ENCODE data around the gene COMMD2.
A peak's percentile ranks its signal among the peaks of the same experiment; 100 is the strongest.

The COMMD2 gene

DNA sequence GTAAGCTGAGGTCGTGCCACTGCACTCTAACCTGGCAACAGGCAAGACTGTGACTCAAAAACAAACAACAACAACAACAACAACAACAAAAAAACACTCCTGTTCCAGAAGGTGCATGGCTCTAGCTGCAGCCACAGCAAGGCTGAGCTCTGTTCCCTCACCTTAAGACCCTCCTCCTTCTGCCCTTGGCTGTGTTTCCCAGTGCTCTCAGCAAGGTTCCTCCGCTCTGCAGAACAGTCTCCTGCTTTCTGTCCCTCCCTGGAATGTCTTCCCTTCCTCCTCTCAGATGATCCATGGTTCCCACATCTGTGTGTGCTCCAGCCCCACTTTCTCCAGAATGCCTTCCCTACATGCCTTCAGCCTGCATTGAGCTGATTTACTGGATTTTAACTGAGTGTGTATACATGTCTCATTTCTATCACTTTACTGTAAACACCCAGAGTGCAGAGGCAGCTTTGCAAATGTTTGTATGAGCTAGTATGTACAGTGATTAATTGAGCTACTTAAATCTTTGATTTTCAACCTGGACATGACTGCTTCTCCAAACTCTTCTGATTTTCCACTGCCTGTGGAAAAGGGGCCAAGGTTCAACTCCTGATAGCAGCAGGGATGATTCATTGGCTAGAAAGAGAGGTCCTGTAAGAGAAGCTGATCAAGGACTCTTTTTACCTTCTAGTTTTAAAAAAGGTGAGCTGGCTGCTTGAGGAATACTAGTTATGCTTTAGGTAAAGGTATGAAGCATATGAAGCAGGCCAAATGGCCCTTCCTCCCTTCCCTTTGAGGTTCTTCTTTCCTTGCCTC is 25.3 kb upstream of the COMMD2 start:
- Histone ChIP-seq H3K18ac (ENCODE audit: low read length) (no peak overlapping the region), H3K27ac (ENCODE audit: low read depth, low read length) (no peak overlapping the region), H3K4ac (ENCODE audit: low read depth, low read length) (no peak overlapping the region), H3K9me3 (ENCODE audit: insufficient read depth, low read depth, low read length) (no peaks in the 10 kb centered on the region), H3K4me2 (ENCODE audit: low read length) (no peak overlapping the region), H2AFZ (ENCODE audit: insufficient read depth, low read length, poor library complexity) (no peak overlapping the region), H3K36me3 (ENCODE audit: control insufficient read depth in 1 of 2, insufficient read depth in 2 of 2, low read length in 2 of 2) (no peaks in the 10 kb centered on the region), H3K27me3 (ENCODE audit: insufficient read depth, low read length) (no peaks in the 10 kb centered on the region), H2BK120ac (ENCODE audit: insufficient read depth, low read length, poor library complexity) (no peak overlapping the region), H3K79me2 (ENCODE audit: control insufficient read depth, insufficient read depth, low read length, poor library complexity) (no peaks in the 10 kb centered on the region), H2AK5ac (ENCODE audit: low read length) (no peak overlapping the region), H3K23ac (ENCODE audit: low read length) (no peak overlapping the region), H2BK5ac (ENCODE audit: low read depth, low read length, poor library complexity) (no peak overlapping the region), H2BK12ac (ENCODE audit: low read length) (no peak overlapping the region), H3K9ac (ENCODE audit: low read length) (no peak overlapping the region), H3K4me1 (ENCODE audit: control insufficient read depth in 1 of 2, insufficient read depth in 2 of 2, low read length in 2 of 2) (peaks cover 3 to 6% of the 10 kb centered on the region in 2 experiments), H4K91ac (ENCODE audit: low read depth, low read length) (no peak overlapping the region), H3K14ac (ENCODE audit: low read length) (no peak overlapping the region), H4K8ac (ENCODE audit: low read depth, low read length) (no peak overlapping the region), H4K12ac (ENCODE audit: low read depth, low read length) (no peak overlapping the region), H3K4me3 (ENCODE audit: low read depth, low read length) (no peak overlapping the region), H3K79me1 (ENCODE audit: low read length) (no peaks in the 10 kb centered on the region)
- DNase-seq: no peak
- WGBS (ENCODE audit: extremely low coverage, insufficient coverage, insufficient read length): no CpG with 5 or more reads among the region's 2 CpGs

DNA sequence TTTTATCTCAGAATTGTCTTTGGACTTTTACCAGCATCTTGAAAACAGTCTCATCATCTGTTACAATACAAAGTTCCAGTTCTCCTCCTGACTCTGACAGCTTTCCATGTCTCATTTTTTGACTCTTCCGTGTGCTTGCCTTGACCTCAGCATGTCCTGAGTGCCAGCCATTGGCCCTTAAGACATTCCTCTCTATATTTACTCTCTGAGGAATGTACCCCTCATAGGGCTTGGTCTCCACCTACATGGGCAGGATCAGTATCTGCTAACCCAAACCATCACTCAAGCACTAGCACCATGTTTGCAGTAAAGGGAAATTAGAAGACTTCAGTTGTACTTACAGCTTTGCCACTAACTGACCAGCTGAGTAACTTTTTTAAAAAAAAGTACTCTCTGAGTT is 23.9 kb upstream of the COMMD2 start:
- Histone ChIP-seq H3K14ac (ENCODE audit: low read length) (no peak overlapping the region), H2AFZ (ENCODE audit: insufficient read depth, low read length, poor library complexity) (no peak overlapping the region), H3K79me1 (ENCODE audit: low read length) (no peaks in the 10 kb centered on the region), H3K4me3 (ENCODE audit: low read depth, low read length) (no peak overlapping the region), H2BK5ac (ENCODE audit: low read depth, low read length, poor library complexity) (no peak overlapping the region), H4K8ac (ENCODE audit: low read depth, low read length) (no peak overlapping the region), H3K9ac (ENCODE audit: low read length) (no peak overlapping the region), H3K23ac (ENCODE audit: low read length) (no peak overlapping the region), H3K4me2 (ENCODE audit: low read length) (no peak overlapping the region), H4K91ac (ENCODE audit: low read depth, low read length) (no peak overlapping the region), H3K9me3 (ENCODE audit: insufficient read depth, low read depth, low read length) (no peaks in the 10 kb centered on the region), H3K27me3 (ENCODE audit: insufficient read depth, low read length) (no peaks in the 10 kb centered on the region), H3K27ac (ENCODE audit: low read depth, low read length) (no peak overlapping the region), H3K36me3 (ENCODE audit: control insufficient read depth in 1 of 2, insufficient read depth in 2 of 2, low read length in 2 of 2) (no peaks in the 10 kb centered on the region), H2BK120ac (ENCODE audit: insufficient read depth, low read length, poor library complexity) (no peak overlapping the region), H3K4me1 (ENCODE audit: control insufficient read depth in 1 of 2, insufficient read depth in 2 of 2, low read length in 2 of 2) (peaks cover 5 to 8% of the 10 kb centered on the region in 2 experiments), H2AK5ac (ENCODE audit: low read length) (no peak overlapping the region), H3K18ac (ENCODE audit: low read length) (no peak overlapping the region), H3K79me2 (ENCODE audit: control insufficient read depth, insufficient read depth, low read length, poor library complexity) (no peaks in the 10 kb centered on the region), H2BK12ac (ENCODE audit: low read length) (no peak overlapping the region), H4K12ac (ENCODE audit: low read depth, low read length) (no peak overlapping the region), H3K4ac (ENCODE audit: low read depth, low read length) (no peak overlapping the region)
- DNase-seq: no peak
- no CpG with 5 or more reads among the region's 1 CpG for WGBS (ENCODE audit: extremely low coverage, insufficient coverage, insufficient read length)

DNA sequence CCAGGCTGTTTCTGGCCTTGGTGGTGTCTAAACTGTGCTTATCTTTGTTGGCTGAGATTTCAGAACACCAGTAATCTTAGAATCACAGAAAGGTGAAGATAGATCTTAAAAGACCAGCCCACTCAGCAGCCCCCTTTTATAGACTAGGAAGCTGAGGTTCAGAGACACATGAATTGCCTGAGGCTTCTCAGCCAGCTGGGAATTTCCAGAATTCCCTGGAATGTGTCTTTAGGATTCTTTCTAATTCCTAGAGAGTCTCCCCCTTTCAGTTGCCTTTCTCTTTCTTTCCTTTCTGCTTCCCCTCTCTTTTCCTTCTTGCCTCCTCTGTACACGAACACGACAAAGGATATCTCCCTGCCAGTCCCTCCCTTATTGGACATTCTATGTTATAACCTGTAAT is 20.6 kb upstream of the COMMD2 start:
- Histone ChIP-seq H4K91ac (ENCODE audit: low read depth, low read length) (no peak overlapping the region), H3K27ac (ENCODE audit: low read depth, low read length) (no peak overlapping the region), H3K4me2 (ENCODE audit: low read length) (no peak overlapping the region), H3K36me3 (ENCODE audit: control insufficient read depth in 1 of 2, insufficient read depth in 2 of 2, low read length in 2 of 2) (no peaks in the 10 kb centered on the region), H3K4me1 (ENCODE audit: control insufficient read depth in 1 of 2, insufficient read depth in 2 of 2, low read length in 2 of 2) (peaks cover 5 to 8% of the 10 kb centered on the region in 2 experiments), H2AK5ac (ENCODE audit: low read length) (no peak overlapping the region), H3K27me3 (ENCODE audit: insufficient read depth, low read length) (no peaks in the 10 kb centered on the region), H2BK120ac (ENCODE audit: insufficient read depth, low read length, poor library complexity) (no peak overlapping the region), H3K9ac (ENCODE audit: low read length) (no peak overlapping the region), H2BK5ac (ENCODE audit: low read depth, low read length, poor library complexity) (no peak overlapping the region), H4K8ac (ENCODE audit: low read depth, low read length) (no peak overlapping the region), H3K9me3 (ENCODE audit: insufficient read depth, low read depth, low read length) (no peaks in the 10 kb centered on the region), H3K79me2 (ENCODE audit: control insufficient read depth, insufficient read depth, low read length, poor library complexity) (no peaks in the 10 kb centered on the region), H2AFZ (ENCODE audit: insufficient read depth, low read length, poor library complexity) (peak overlapping the region; percentile 27), H4K12ac (ENCODE audit: low read depth, low read length) (no peak overlapping the region), H3K23ac (ENCODE audit: low read length) (no peak overlapping the region), H3K4ac (ENCODE audit: low read depth, low read length) (no peak overlapping the region), H3K14ac (ENCODE audit: low read length) (no peak overlapping the region), H3K4me3 (ENCODE audit: low read depth, low read length) (no peak overlapping the region), H2BK12ac (ENCODE audit: low read length) (peak overlapping the region; percentile 6), H3K79me1 (ENCODE audit: low read length) (no peaks in the 10 kb centered on the region), H3K18ac (ENCODE audit: low read length) (no peak overlapping the region)
- peak in 1 of 2 donors; percentile 14 for DNase-seq
- no CpG with 5 or more reads among the region's 2 CpGs for WGBS (ENCODE audit: extremely low coverage, insufficient coverage, insufficient read length)

DNA sequence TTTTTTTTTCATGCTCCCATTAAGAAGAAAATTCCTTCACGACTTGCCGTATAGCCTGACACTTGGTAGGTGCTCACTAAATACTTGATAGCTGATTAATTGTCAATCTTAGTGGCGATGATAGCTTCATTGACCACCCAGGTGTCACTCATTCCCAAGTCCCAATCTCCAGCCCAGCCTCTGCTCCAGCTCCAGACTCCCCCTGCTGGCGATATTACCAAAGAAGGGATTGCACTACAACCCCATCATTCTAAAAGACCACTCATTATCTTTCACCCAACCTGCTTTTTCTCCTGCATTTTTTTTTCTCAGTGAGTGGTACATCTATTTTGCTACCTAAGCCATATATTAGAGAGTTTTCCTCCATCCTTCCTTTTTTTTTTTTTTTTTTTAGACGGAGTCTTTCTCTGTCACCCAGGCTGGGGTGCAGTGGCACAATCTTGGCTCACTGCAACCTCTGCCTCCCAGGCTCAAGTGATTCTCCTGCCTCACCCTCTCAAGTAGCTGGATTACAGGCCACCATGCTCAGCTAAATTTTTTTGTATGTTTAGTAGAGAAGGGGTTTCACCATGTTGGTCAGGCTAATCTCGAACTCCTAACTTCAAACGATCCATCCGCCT is 19.5 kb upstream of the COMMD2 start:
- Histone ChIP-seq H3K4me3 (ENCODE audit: low read depth, low read length) (no peak overlapping the region), H2BK120ac (ENCODE audit: insufficient read depth, low read length, poor library complexity) (no peak overlapping the region), H3K9me3 (ENCODE audit: insufficient read depth, low read depth, low read length) (no peaks in the 10 kb centered on the region), H3K14ac (ENCODE audit: low read length) (no peak overlapping the region), H3K4me2 (ENCODE audit: low read length) (no peak overlapping the region), H3K27me3 (ENCODE audit: insufficient read depth, low read length) (no peaks in the 10 kb centered on the region), H2AK5ac (ENCODE audit: low read length) (no peak overlapping the region), H2BK12ac (ENCODE audit: low read length) (no peak overlapping the region), H3K79me2 (ENCODE audit: control insufficient read depth, insufficient read depth, low read length, poor library complexity) (no peaks in the 10 kb centered on the region), H3K23ac (ENCODE audit: low read length) (no peak overlapping the region), H3K4ac (ENCODE audit: low read depth, low read length) (no peak overlapping the region), H4K12ac (ENCODE audit: low read depth, low read length) (no peak overlapping the region), H3K27ac (ENCODE audit: low read depth, low read length) (no peak overlapping the region), H2BK5ac (ENCODE audit: low read depth, low read length, poor library complexity) (no peak overlapping the region), H3K79me1 (ENCODE audit: low read length) (no peaks in the 10 kb centered on the region), H3K36me3 (ENCODE audit: control insufficient read depth in 1 of 2, insufficient read depth in 2 of 2, low read length in 2 of 2) (no peaks in the 10 kb centered on the region), H3K9ac (ENCODE audit: low read length) (no peak overlapping the region), H3K18ac (ENCODE audit: low read length) (no peak overlapping the region), H4K8ac (ENCODE audit: low read depth, low read length) (no peak overlapping the region), H4K91ac (ENCODE audit: low read depth, low read length) (no peak overlapping the region), H2AFZ (ENCODE audit: insufficient read depth, low read length, poor library complexity) (no peak overlapping the region), H3K4me1 (ENCODE audit: control insufficient read depth in 1 of 2, insufficient read depth in 2 of 2, low read length in 2 of 2) (peaks cover 5% of the 10 kb centered on the region in 2 experiments)
- DNase-seq: peak; percentile 24 to 71
- WGBS (ENCODE audit: extremely low coverage, insufficient coverage, insufficient read length): no CpG with 5 or more reads among the region's 8 CpGs
